Activated CD8-positive, alpha-beta memory T cell treated with anti-CD3 and anti-CD28 coated beads, Interleukin-2, amount 10 ng/mL, durations not matched to agents 7 days and 5 days (primary cell): ENCODE measurements around the gene CACNA1C. TPM values are rescaled to one million over a fixed set of nuclear protein-coding genes. Genes with fewer than 3 reads are reported as not detected.
A peak's percentile ranks its signal among the peaks of the same experiment; 100 is the strongest.

ENCODE experiments used
- ATAC-seq: fragments of 150-1000 bp; cut with Tn5 transposase; one replicate; pipeline ENCODE4 v1.10.0; 2021; ENCODE audit warnings: moderate library complexity
- CTCF ChIA-PET: fragments of 350-600 bp; sonication (Branson Sonifier 250); formaldehyde crosslinking; loops from one replicate; lab custom pipeline; 2021; ENCODE audit warnings: antibody characterized with exemption; lab: Charles Lee
- DNase-seq: peaks from one replicate; pipeline ENCODE4 v3.0.0-alpha.2; 2020
- H3K27ac Mint-ChIP-seq: one replicate; pipeline ENCODE4 v1.8.0; 2021; ENCODE audit warnings: mild to moderate bottlenecking, mixed read lengths
- H3K27me3 Mint-ChIP-seq: one replicate; pipeline ENCODE4 v1.8.0; 2021; ENCODE audit warnings: mixed read lengths
- H3K36me3 Mint-ChIP-seq: one replicate; pipeline ENCODE4 v1.8.0; 2021; ENCODE audit warnings: mild to moderate bottlenecking, mixed read lengths
- H3K4me1 Mint-ChIP-seq: one replicate; pipeline ENCODE4 v1.8.0; 2021; ENCODE audit warnings: mixed read lengths
- H3K4me3 Mint-ChIP-seq: one replicate; pipeline ENCODE4 v1.8.0; 2021; ENCODE audit warnings: mild to moderate bottlenecking, moderate library complexity, mixed read lengths
- H3K9me3 Mint-ChIP-seq: one replicate; pipeline ENCODE4 v1.8.0; 2022; ENCODE audit warnings: low read depth, mixed read lengths
- total RNA-seq, 2 experiments: library from RNA; stranded (reverse); gene quantifications; one replicate each; pipeline ENCODE4 v1.2.3, GENCODE V29; 2021

Gene CACNA1C
- total RNA-seq, 2 experiments from 2014 or later, result 0.14 to 0.26 TPM

- ATAC-seq (no peak), DNase-seq (no peak)
- H3K27me3 Mint-ChIP-seq, result peaks cover 18% of the 10 kb centered on the region
- H3K4me3 Mint-ChIP-seq, result no peak overlapping the region
- H3K4me1 Mint-ChIP-seq, result peaks cover 13% of the 10 kb centered on the region
- CTCF ChIA-PET, result interaction anchor here (0.6 to 1.8 kb wide), 3 partner anchors 12 to 200 kb away, joined by 3 to 4 read pairs (median 3); no protein-coding TSS in a partner anchor
- no peaks in the 10 kb centered on the region for H3K9me3 Mint-ChIP-seq
- no peak overlapping the region for H3K27ac Mint-ChIP-seq
- no peaks in the 10 kb centered on the region for H3K36me3 Mint-ChIP-seq
These were observed 330.7 kb downstream of the CACNA1C start for GRCh38 chr12:2383325-2384028.

- CTCF ChIA-PET, result no interaction called here
- DNase-seq (no peak), ATAC-seq (no peak)
- peaks cover 18% of the 10 kb centered on the region for H3K27me3 Mint-ChIP-seq
- no peak overlapping the region for H3K4me3 Mint-ChIP-seq
- H3K27ac Mint-ChIP-seq, result no peak overlapping the region
- H3K4me1 Mint-ChIP-seq, result peaks cover 8% of the 10 kb centered on the region
- H3K9me3 Mint-ChIP-seq, result no peaks in the 10 kb centered on the region
- no peaks in the 10 kb centered on the region for H3K36me3 Mint-ChIP-seq
These were observed 331.2 kb downstream of the CACNA1C start for GRCh38 chr12:2384029-2384386.

- DNase-seq, result no peak
- Mint-ChIP-seq H3K27ac (no peak overlapping the region), H3K27me3 (peaks cover 18% of the 10 kb centered on the region), H3K36me3 (no peaks in the 10 kb centered on the region), H3K4me1 (peaks cover 3% of the 10 kb centered on the region), H3K4me3 (no peak overlapping the region), H3K9me3 (no peaks in the 10 kb centered on the region)
- no peak for ATAC-seq
- CTCF ChIA-PET, result no interaction called here
These were observed 332.0 kb downstream of the CACNA1C start for GRCh38 chr12:2384533-2385351.

GRCh38 chr12:2385529-2385928 lies 332.7 kb downstream of the CACNA1C start:
- H3K27me3 Mint-ChIP-seq, result peaks cover 22% of the 10 kb centered on the region
- H3K4me1 Mint-ChIP-seq, result no peaks in the 10 kb centered on the region
- H3K9me3 Mint-ChIP-seq, result no peaks in the 10 kb centered on the region
- no peak overlapping the region for H3K4me3 Mint-ChIP-seq
- no peaks in the 10 kb centered on the region for H3K36me3 Mint-ChIP-seq
- no peak for ATAC-seq
- no peak overlapping the region for H3K27ac Mint-ChIP-seq
- DNase-seq, result no peak
- CTCF ChIA-PET, result interaction anchor here (1.3 kb wide), 1 partner anchor 12 kb away, joined by 4 read pairs; no protein-coding TSS in a partner anchor

- H3K4me3 Mint-ChIP-seq, result no peak overlapping the region
These were observed 333.8 kb downstream of the CACNA1C start for GRCh38 chr12:2386566-2386965.

GRCh38 chr12:2387103-2387834 lies 334.5 kb downstream of the CACNA1C start:
- no peak overlapping the region for H3K4me3 Mint-ChIP-seq
- peak; percentile 73 for ATAC-seq
- H3K4me1 Mint-ChIP-seq, result no peaks in the 10 kb centered on the region
- peak; percentile 57 for DNase-seq
- no peaks in the 10 kb centered on the region for H3K36me3 Mint-ChIP-seq
- H3K27ac Mint-ChIP-seq, result no peak overlapping the region
- H3K9me3 Mint-ChIP-seq, result no peaks in the 10 kb centered on the region
- CTCF ChIA-PET, result interaction anchor here (0.7 kb wide), 1 partner anchor 196 kb away, joined by 3 read pairs; no protein-coding TSS in a partner anchor
- peaks cover 30% of the 10 kb centered on the region for H3K27me3 Mint-ChIP-seq

More at GRCh38 chr12:2386566-2386965, 333.8 kb downstream of the CACNA1C start:
- Mint-ChIP-seq H3K36me3 (no peaks in the 10 kb centered on the region), H3K4me1 (no peaks in the 10 kb centered on the region), H3K9me3 (no peaks in the 10 kb centered on the region), H3K27ac (no peak overlapping the region), H3K27me3 (peaks cover 30% of the 10 kb centered on the region)
- ATAC-seq (no peak), DNase-seq (no peak)
- CTCF ChIA-PET, result interaction anchor here (0.7 to 1.3 kb wide), 2 partner anchors 13 to 197 kb away, joined by 3 to 4 read pairs; no protein-coding TSS in a partner anchor

- no peak for ATAC-seq
- H3K4me3 Mint-ChIP-seq, result no peak overlapping the region
- H3K4me1 Mint-ChIP-seq, result no peaks in the 10 kb centered on the region
- DNase-seq, result no peak
- no peak overlapping the region for H3K27ac Mint-ChIP-seq
- H3K27me3 Mint-ChIP-seq, result peaks cover 24% of the 10 kb centered on the region
- CTCF ChIA-PET, result no interaction called here
- H3K9me3 Mint-ChIP-seq, result no peaks in the 10 kb centered on the region
- no peaks in the 10 kb centered on the region for H3K36me3 Mint-ChIP-seq
These were observed 336.4 kb downstream of the CACNA1C start for GRCh38 chr12:2389079-2389790.

- H3K27ac Mint-ChIP-seq, result no peak overlapping the region
- no peaks in the 10 kb centered on the region for H3K4me1 Mint-ChIP-seq
- DNase-seq (no peak), ATAC-seq (no peak)
- CTCF ChIA-PET, result no interaction called here
- peaks cover 15% of the 10 kb centered on the region for H3K27me3 Mint-ChIP-seq
- no peak overlapping the region for H3K4me3 Mint-ChIP-seq
- H3K36me3 Mint-ChIP-seq, result no peaks in the 10 kb centered on the region
- H3K9me3 Mint-ChIP-seq, result no peaks in the 10 kb centered on the region
These were observed 337.3 kb downstream of the CACNA1C start for GRCh38 chr12:2390133-2390532.

GRCh38 chr12:2390850-2391390 lies 338.1 kb downstream of the CACNA1C start:
- H3K27me3 Mint-ChIP-seq, result peaks cover 12% of the 10 kb centered on the region
- no peaks in the 10 kb centered on the region for H3K4me1 Mint-ChIP-seq
- H3K36me3 Mint-ChIP-seq, result no peaks in the 10 kb centered on the region
- no peaks in the 10 kb centered on the region for H3K9me3 Mint-ChIP-seq
- H3K4me3 Mint-ChIP-seq, result no peak overlapping the region
- CTCF ChIA-PET, result no interaction called here
- DNase-seq (no peak), ATAC-seq (no peak)
- no peak overlapping the region for H3K27ac Mint-ChIP-seq

- DNase-seq, result no peak
- Mint-ChIP-seq H3K27me3 (peaks cover 12% of the 10 kb centered on the region), H3K36me3 (no peaks in the 10 kb centered on the region), H3K4me3 (no peak overlapping the region), H3K27ac (no peak overlapping the region), H3K9me3 (no peaks in the 10 kb centered on the region), H3K4me1 (no peaks in the 10 kb centered on the region)
- no peak for ATAC-seq
- CTCF ChIA-PET, result no interaction called here
These were observed 339.0 kb downstream of the CACNA1C start for GRCh38 chr12:2391740-2392331.

- ATAC-seq (no peak), DNase-seq (no peak)
- CTCF ChIA-PET, result no interaction called here
- Mint-ChIP-seq H3K4me1 (no peaks in the 10 kb centered on the region), H3K36me3 (no peaks in the 10 kb centered on the region), H3K27ac (no peak overlapping the region), H3K4me3 (no peak overlapping the region), H3K27me3 (peaks cover 12% of the 10 kb centered on the region), H3K9me3 (no peaks in the 10 kb centered on the region)
These were observed 340.2 kb downstream of the CACNA1C start for GRCh38 chr12:2393016-2393415.

- Mint-ChIP-seq H3K27me3 (peaks cover 12% of the 10 kb centered on the region), H3K36me3 (no peaks in the 10 kb centered on the region), H3K9me3 (no peaks in the 10 kb centered on the region), H3K27ac (no peak overlapping the region), H3K4me1 (no peaks in the 10 kb centered on the region), H3K4me3 (no peak overlapping the region)
- CTCF ChIA-PET, result interaction anchor here (1.1 kb wide), 1 partner anchor 316 kb away, joined by 3 read pairs; no protein-coding TSS in a partner anchor
- no peak for ATAC-seq
- DNase-seq, result no peak
These were observed 341.2 kb downstream of the CACNA1C start for GRCh38 chr12:2393996-2394395.
